GM21447 (cell line): ENCODE measurements around the gene STEAP3.

ENCODE experiments used
- ATAC-seq: cut with Tn5 transposase; IDR thresholded peaks from one replicate; pipeline ENCODE4 v1.9.1; 2021; ENCODE audit not compliant: unreplicated experiment

STEAP3 gene

GRCh38 chr2:119197529-119198239, 25.9 kb upstream of the STEAP3 start:
- ATAC-seq, result no peak

GRCh38 chr2:119198240-119198840, 25.3 kb upstream of the STEAP3 start:
- no peak for ATAC-seq

DNA sequence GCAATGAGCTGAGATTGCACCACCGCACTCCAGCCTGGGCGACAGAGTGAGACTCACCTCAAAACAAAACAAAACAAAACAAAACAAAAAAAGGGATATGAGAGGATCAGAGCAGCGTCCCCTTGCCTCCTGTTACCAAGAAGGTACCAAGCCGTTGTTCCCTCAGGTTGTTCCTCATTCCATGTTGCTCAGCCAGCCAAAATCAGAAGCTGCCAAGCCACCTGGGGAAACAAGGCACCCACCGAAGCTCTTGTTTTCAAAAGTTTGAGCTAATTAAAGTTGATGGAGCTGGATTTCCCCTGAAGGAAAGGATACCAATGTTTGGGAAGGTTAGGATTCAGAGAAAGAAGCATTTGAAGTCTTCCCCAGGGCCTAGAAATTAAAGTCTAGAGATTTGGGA, 21.8 kb upstream of the STEAP3 start:
- ATAC-seq, result no peak

GRCh38 chr2:119202610-119203310, 20.9 kb upstream of the STEAP3 start:
- ATAC-seq, result no peak

GRCh38 chr2:119204525-119204924, 19.1 kb upstream of the STEAP3 start:
- no peak for ATAC-seq

GRCh38 chr2:119205001-119205706, 18.5 kb upstream of the STEAP3 start:
- ATAC-seq, result no peak

DNA sequence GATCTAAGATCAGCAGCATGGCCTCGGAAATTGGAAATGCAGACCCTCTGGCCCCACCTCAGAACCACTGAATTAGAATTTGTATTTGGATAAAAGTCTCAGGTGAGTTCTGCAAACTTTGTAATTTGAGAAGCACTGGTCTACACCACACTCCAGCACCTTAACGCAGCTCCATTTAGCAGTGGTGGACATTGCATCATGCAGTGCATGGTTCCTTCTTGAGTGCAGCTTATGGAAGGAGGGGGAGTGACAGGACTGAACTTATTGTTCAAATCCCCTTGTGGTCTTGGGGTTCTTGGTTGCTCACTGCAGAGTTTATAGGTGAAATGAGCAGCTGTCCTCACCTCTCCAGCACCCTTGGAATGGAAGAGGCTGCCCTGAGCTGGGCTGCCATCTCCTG, 17.4 kb upstream of the STEAP3 start:
- ATAC-seq, result no peak

- ATAC-seq, result no peak
Observed at GRCh38 chr2:119207447-119207846, 16.2 kb upstream of the STEAP3 start.

- ATAC-seq, result no peak
Observed at GRCh38 chr2:119208791-119209203, 14.8 kb upstream of the STEAP3 start.

GRCh38 chr2:119212139-119212800, 11.4 kb upstream of the STEAP3 start:
- no peak for ATAC-seq

DNA sequence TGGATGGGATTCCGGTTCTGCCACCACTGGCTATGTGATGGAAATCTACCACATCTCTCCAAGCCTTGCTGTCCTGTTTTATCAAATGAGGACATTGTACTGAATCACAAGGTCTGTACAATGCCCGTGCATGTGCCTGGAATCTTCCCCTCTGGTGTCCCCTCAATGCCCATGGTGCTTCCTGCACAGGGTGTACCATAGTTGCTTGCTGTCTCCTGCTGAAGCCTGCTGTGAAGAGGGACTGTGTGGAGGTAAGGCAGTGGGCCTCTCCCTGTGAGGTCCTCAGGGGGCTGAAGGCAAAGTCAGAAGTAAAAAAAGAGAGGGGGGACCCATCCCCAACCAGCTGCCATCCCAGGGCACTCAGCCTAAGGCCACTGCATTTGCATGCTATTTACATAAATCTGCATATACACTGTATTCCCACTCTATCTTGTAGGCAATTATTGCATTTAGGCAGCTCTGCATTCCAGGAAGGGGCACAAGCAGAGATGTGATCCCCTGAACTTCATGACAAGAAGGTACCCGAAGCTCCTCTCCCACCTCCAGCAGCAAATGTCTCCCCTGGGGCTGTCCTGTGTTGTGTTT, 9.1 kb upstream of the STEAP3 start:
- ATAC-seq, result no peak

DNA sequence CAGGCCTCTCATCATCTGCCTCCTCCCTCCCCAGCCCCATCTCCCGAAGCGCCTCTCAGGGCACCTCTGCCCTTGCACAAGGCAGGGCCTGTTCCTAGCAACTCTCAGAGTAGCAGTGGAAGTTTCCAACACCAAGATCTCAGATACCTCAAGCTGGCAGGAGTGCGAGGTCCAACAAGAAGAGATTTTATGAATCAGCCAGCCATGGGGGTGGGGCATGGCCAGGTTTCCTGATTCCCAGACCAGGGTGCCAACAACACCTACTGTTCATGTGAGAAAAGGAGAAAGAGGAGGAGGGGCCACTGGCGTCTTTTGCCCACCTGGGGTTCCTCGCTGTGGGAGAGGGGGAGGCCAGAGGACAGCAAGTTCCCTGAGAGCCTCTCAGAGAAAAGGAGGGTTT, 6.6 kb upstream of the STEAP3 start:
- no peak for ATAC-seq

DNA sequence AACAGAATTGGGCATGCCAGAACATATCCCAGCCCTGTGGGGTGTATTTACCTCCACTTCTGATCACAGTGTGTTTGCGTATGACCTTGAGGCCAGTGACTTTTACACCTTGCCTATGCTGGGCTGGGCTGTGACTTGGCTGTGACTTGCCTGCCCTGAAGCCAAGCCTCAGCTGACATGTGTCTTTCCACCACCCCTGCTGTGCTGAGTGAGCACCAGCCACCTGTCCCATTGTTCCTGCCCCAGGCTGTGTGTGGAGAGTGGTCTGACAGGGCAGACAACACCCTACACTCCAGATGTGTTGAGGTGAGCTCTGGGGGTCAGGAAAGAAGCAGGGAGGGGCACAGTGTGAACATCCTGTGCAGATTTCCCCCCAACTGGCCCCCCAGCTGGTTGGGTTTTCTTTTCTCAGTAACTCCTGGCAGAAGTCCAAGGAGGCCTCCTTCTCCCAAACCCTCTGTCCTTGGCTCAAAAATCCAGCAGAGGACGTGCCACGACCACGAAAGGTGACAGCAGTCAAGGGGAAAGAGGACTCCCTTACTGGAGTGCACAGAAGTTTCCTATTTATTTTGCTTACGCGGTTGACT, 5.1 kb upstream of the STEAP3 start:
- ATAC-seq, result no peak

DNA sequence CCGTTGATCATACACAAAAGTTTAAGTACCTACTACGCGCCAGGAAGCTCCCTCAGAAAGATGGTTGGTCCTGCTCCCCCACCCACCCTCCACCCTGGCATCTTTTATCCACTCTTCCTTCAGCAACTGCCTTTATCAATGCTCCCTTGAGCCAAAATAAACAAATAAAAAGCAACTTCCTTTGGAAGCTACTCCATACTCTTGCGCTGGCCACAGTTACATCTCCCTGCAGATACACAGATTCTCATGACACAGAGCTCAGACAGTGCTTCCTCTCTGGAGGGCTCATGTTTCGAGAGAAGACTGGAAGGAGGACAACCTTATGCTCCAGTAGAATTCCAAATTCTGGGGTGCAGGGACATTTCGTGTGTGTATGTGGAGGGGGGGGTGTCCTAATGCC, 3.8 kb upstream of the STEAP3 start:
- ATAC-seq, result no peak

GRCh38 chr2:119220720-119221301, 2.8 kb upstream of the STEAP3 start:
- ATAC-seq, result no peak

GRCh38 chr2:119221609-119222008, 2.0 kb upstream of the STEAP3 start:
- no peak for ATAC-seq

DNA sequence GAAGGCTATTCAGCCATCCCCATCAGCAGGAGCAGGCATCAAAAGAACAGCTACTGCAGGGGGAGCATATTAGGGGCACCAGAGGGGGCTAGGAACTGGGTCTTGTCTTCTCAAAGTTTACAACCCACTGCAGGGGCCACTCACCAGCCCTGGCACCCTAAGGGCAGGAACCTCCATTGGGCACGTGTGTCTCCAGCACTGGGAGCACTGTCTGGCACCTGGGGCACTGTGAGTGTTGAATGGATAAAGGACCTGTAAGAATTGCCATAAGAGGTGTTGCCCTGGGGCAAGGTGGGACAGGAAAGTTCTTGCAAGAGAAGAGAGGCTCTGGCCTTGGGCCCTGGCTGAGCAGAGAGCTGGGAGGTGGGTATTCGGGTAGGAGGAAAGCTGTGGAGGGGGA, 1.4 kb upstream of the STEAP3 start:
- ATAC-seq, result no peak

DNA sequence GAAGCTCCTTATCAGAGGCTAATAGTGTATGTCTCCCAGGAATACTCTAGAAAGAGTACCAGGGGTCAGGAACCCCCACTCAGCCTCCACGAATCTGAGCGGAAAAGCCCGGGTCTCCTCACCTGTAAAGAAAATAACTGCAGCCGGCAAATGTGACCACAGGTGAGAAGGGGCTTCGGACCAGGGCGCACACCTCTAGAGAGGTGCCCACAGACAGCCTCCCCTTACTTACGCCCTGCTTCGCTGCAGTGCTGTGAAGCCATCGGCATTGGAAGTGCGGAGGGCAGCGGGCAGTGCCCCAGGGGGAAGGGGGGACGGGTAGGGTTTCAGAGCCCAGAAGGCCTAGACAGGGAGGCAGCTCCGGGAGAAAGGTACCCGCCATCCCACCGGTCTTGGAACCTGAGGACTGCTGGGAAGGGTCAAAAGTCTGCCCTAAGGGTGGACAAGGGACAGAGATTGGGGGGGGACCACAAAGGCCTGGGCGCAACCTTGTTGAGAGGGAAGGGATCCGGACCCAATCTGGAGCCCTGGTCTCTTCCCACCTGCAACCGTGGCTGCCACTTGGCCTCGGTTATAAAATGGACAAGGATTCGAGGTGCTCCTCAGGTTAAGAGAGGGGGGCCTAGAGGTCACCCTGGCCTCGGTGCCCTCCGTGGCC, 642 bp upstream of the STEAP3 start:
- no peak for ATAC-seq

GRCh38 chr2:119224391-119225104, 914 bp downstream of the STEAP3 start:
- ATAC-seq, result no peak
